Right renal cortex interstitium (tissue), 3 donors: ENCODE data around the gene MOV10L1. TPM values are rescaled to one million over a fixed set of nuclear protein-coding genes. Genes with fewer than 3 reads are reported as not detected.
A peak's percentile ranks its signal among the peaks of the same experiment; 100 is the strongest.
"Not testable (repeated sequence)": the region's sequence is repeated elsewhere in the genome, so short reads cannot be mapped to it uniquely, and the experiment has no call there.

Experiments
- DNase-seq, 3 donors: peaks; one replicate each; pipeline ENCODE4 v3.0.0-alpha.2; 2013; ENCODE audit warnings: low read depth in 3 of 3, low spot score in 2 of 3
- polyA plus RNA-seq, 3 donors: library from polyadenylated mRNA; unstranded; fragments of 120-200 nt; gene quantifications; one replicate each; pipeline ENCODE4 v1.2.1, GENCODE V29; 2013; ENCODE audit not compliant: insufficient read length in 3 of 3

Gene MOV10L1
- polyA plus RNA-seq, 3 donors = 0.49 to 1.0 (median 0.85) TPM

DNA sequence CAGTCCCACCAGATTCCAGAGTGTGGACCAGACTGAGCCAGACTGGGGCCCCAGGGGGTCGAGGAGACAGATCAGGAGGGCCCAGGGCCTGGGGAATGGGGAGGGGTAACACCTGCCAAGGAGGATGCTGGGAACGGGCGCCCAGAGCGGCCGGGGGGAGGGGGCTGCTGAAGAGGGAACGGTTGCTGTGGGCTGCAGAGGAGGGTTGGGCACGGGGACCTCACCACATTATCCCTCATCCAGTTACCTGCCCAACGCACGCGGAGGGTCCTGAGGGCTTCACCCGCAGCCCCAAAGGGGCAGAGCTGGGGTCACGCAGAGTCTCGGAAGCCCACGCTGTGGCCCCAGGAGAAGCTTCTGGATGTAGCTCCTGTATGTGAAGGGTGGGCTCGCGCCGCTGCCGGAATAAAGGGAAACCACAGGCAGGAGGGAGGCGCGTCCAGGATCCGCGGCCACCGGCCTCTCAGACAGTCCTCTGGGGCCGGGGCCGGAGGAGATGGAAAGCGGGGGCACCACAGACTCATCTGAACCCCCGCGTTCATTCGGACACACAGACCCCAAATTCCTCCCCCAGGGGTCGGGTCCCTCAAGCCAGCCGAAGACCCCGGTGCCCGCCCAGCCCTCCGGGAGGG lies 110.1 kb downstream of the MOV10L1 start:
- DNase-seq = no peak

DNA sequence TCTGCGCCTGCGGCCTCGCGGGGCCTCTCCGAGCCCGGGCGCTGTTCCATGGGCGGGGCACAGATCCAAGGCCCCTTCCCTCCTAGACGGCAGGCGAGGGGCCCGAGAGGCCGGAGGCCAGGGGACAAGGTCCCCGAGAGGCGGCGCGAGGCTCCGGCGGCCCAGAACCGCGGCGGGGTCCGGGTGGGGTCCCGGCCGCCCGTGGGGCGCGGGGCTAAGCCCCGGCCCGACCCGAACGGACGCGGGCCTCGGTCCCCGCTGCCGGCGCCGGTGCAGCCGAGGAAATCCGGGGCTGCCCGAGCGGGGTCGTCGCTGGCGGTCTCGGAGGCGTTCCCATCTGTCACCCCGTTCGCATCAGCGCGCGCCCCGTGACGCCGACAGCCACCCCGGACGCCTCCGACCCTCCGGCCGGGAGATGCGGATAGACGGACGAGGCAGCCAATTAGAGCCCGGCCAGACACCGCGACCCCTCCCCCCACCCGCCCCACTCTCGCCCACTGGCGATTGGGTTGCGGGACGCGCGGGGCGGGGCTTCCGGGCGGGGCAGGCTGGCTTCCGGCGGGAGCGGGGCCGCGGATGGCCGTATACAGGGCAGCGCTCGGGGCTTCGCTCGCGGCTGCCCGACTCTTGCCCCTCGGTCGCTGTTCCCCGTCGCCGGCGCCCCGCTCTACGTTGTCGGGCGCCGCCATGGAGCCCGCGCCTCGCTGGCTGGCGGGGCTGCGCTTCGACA lies 110.8 kb downstream of the MOV10L1 start, which contains the start of gene SELENOO:
SELENOO (plus strand) TSS at position 551 of the 730 bp plus-strand sequence; CDS start at position 577, 26 bp downstream.
- DNase-seq = peak in 2 of 3 donors; percentile 74 to 79

DNA sequence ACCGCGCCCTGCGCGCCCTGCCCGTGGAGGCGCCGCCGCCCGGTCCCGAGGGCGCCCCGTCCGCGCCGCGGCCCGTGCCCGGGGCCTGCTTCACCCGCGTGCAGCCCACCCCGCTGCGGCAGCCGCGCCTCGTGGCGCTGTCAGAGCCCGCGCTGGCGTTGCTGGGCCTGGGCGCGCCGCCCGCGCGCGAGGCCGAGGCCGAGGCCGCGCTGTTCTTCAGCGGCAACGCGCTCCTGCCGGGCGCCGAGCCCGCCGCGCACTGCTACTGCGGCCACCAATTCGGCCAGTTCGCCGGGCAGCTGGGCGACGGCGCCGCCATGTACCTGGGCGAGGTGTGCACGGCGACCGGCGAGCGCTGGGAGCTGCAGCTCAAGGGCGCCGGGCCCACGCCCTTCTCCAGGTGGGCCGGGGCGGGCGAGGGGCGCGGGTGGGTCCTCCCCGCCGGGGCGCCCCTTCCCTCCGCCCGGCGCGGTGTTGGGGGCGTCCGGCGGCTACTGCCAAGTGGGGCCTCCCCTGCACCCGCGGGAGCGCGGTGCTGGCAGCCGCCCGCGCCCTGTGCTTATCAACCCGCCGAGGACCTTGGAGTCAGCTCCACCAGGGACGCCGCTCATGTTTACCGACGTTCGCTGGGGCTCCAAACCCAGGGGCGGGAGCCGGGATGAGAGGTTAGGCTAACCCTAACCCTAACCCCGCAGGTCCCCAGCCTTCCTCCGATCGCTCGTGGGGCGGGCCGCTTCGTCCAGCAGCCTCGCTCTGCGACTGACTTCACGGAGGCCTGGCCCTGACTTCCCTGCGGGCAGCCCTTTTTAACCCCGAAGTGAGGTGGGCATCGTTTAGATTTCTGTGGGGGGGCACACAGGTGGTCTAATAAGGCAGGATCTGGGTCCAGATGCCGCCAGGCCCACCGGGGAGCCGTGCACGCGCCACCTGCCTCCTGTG lies 111.7 kb downstream of the MOV10L1 start:
- no peak for DNase-seq

DNA sequence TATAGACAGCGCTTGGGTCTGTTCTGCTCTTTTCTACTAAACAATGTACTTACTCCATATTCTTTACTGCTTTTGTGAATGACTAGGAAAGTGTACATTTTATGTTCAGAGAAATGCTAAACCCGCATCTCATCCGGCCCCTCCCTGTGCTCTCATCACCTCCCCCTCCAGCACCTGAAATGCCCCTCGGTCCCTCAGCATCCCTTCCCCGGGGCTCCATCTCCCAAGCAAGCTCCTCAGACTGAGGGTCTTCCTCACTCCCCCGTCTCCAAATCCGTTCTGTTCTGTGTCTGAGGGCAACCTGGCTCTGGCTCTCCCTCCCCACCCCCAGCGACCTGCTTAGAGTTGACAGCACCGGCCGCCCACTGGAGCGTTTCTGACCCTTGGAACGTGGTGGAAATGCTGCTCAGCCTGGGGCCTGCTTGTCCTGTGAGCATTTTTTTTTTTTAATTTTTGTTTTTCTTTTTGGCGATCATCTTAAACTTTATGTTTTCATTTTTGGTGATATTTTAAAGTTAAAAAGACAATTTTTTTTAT lies 112.4 kb downstream of the MOV10L1 start:
- no peak for DNase-seq

DNA sequence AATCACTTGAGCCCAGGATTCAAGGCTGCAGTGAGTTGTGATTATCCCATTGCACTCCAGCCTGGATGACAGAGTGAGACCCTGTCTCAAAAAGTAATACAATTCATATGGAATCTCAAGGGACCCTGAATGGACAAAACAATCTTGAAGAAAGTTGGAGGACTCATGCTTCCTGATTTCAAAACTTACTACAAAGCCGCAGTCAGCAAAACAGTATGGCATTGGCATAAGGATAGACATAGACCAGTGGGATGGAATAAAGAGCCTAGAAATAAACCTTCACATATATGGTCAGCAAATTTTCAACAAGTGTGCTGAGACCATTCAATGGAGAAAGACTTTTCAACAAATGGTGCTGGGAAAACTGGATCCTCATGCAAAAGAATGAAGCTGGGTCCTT lies 113.5 kb downstream of the MOV10L1 start:
- no peak for DNase-seq

DNA sequence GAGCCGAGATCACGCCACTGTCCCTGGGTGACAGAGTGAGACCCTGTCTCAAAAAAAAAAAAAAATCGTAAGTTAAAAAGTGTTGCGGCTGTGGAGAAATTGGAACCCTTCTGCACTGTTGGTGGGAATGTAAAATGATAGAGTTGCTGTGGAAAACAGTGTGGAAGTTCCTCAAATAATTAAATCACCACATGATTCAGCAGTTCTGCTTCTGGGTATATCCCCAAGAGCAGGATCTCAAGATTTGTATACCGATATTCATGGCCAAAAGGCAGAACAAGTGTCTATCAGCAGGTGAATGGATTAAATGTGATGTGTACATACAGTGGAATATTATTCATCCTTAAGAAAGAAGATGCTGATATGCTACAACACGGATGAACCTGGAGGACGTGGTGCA lies 114.8 kb downstream of the MOV10L1 start:
- DNase-seq = no peak

DNA sequence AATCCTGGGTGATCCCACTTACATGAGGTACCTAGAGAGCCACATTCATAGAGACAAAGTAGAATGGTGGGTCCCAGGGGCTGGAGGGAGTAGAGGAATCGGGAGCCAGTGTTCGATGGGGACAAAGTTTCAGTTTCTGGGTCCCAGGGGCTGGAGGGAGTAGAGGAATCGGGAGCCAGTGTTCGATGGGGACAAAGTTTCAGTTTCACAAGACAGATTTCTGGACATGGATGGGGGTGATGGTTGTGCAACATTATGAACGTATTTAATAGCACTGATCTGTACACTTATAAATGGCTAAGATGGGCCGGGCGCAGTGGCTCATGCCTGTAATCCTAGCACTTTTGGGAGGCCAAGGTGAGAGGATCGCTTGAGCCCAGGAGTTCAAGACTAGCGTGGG lies 115.2 kb downstream of the MOV10L1 start:
- DNase-seq = not testable (repeated sequence)

DNA sequence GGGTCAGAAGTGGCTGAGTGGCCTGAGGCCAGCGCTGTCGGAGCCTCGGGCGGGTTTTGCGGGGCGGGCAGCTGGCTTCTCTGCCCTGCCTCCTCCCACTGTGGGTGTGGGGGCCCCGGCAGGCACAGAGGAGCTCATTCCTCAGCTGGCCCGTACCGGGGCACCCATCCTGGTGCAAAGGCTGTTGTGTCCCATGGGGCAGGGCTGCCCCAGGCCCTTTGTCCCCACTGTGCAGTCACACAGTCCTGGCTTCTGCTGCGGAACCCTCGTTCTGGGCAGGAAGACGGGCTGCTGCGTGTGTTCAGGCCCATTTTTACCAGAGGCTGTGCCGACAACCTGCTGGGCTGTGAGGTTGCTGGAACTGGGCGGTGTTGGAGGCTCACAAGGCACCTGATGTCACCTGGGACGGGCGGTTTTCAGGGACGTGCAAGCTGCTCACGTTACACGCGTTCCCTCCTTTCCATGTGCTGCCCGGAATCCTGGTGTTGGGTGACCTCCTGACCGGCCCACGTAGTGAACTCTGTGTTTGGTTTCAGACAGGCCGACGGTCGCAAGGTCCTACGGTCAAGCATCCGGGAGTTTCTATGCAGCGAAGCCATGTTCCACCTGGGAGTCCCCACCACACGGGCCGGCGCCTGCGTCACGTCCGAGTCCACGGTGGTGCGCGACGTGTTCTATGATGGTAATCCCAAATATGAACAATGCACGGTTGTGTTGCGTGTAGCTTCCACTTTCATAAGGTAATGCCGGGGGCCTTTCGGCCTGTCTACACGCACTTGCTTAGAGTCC lies 116.2 kb downstream of the MOV10L1 start:
- no peak for DNase-seq

DNA sequence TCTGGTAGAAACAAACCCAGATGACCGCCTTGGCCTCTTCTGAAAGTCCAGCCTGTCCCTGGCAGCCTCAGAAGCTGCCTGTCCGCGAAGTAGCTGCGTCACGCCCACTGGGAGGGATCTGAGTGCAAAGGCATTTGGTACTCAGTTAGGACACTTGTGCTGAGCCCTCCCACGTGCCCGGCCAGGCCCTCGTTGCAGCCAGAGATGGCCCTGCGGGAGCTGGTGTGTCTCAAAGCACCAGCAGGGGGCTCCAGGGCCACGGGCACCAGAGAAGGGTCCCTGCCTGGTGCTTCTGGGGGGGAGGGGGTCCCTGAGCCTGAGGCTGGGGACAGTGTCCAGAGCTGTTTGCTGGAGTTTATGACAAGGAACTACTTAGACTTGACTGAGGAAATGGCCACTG lies 116.8 kb downstream of the MOV10L1 start:
- DNase-seq = no peak

DNA sequence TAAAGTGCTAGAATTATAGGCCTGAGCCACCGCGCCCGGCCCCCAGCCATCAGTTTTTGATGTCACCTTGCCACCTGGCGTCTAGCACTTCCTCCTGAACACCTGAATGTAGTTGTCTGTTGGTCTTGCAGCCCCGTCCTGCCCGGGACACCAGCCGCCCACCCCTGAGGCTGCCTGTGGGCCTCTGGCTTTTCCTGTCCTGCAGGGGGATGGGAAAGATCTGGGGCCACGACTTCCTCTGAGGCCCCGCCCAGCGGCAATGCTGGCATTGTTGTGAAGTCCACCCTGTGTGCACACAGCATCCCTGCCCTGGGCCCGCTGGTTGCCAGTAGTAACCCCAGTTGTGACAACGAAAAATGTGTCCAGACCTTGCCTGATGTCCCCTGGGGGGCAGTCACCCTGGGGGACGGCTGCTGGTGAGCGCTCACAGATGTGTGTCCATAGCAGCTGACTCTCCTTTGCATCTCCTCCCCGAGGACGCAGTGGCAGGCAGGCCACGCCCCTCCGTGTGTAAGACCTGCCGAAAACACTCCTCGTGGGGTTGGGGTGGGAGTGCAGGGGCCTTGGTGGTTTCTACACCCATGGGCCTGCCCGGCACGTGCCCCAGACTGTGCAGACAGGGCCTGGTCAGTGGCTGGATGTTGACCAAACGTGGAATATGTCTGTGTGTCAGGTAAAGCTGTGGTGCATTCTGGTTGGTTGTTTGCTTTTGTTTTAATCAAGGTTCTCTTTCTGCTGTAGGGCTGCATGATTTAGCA lies 117.8 kb downstream of the MOV10L1 start:
- DNase-seq = no peak

DNA sequence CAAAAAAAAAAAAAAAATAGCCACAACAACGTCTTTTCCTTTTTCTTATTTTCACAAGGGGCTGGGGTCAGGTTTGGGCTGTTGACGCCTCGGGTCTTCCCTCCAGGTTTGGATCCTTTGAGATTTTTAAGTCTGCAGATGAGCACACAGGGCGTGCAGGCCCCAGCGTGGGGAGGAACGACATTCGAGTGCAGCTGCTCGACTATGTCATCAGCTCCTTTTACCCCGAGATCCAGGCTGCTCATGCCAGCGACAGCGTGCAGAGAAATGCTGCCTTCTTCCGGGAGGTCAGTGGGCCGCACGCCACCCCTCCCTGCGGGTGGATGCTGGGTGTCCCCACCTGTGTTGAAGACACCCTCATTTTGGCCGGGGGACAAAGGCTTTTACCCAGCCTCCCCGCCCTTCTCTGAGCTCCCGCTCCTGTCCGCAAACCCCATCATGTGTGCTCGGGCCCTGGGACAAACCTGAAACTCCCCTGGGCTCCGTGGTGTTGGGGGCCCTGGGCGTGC lies 118.7 kb downstream of the MOV10L1 start:
- DNase-seq = no peak

DNA sequence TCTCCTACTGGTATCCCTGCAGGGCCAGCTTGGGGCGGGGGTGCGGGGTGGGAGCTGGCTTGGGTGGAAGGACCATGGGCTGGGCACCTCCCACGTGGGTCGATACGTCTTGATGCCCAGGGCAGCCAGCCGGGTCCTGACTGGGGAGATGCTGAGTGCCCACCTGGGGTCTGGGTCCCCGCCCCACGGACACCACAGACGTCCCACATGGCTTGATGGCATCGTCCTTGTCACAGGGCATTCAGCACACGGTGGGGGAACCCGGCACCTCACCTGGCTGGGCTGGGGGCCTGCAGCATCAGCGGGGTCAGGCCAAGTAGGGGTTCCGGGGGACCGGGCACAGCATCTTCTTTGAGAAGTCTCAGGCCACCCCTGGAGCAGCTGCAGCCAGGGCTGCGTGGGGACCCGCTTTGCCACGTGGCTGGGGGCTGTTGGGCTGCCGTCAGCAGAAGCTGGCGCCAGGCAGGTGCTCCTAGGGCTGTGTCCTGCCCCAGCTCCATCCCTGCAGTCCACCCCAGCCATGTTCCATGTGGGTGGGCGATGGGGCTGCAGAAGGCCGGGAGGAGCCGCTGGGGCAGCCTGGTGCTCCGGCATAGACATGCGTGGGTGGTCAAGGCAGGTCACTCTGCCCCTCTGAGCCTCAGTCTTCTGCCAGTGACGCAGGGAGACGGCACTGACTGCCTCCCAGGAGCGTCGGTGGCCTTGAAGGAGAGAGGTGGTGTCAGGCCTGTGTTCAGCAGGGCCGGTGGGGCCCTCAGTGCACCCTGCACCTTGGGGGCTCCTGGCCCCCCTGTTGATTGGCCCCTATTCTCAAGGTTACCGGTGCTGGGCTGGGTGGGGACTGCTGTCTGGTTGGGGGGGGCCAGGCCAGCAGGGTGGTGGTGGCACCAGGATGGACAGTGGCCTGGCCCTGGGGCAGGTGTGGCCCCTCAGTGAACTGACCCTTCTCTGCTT lies 119.4 kb downstream of the MOV10L1 start:
- no peak for DNase-seq

DNA sequence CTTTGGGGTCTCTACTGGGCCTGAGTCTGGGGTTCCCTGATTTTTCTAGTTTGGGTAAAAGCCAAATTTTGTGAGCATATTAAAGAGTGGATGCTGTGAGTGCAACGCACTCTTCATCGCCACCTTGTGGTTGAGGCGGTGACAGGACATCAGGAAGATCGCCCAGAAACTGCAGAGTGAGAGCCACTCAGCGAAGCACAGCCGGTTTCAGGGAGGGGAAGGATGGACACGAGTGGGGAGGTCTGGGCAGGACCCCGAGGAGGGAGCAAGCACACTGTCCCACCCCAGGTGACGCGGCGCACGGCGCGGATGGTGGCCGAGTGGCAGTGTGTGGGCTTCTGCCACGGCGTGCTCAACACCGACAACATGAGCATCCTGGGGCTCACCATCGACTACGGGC lies 120.1 kb downstream of the MOV10L1 start:
- DNase-seq = peak in 1 of 3 donors; percentile 36

DNA sequence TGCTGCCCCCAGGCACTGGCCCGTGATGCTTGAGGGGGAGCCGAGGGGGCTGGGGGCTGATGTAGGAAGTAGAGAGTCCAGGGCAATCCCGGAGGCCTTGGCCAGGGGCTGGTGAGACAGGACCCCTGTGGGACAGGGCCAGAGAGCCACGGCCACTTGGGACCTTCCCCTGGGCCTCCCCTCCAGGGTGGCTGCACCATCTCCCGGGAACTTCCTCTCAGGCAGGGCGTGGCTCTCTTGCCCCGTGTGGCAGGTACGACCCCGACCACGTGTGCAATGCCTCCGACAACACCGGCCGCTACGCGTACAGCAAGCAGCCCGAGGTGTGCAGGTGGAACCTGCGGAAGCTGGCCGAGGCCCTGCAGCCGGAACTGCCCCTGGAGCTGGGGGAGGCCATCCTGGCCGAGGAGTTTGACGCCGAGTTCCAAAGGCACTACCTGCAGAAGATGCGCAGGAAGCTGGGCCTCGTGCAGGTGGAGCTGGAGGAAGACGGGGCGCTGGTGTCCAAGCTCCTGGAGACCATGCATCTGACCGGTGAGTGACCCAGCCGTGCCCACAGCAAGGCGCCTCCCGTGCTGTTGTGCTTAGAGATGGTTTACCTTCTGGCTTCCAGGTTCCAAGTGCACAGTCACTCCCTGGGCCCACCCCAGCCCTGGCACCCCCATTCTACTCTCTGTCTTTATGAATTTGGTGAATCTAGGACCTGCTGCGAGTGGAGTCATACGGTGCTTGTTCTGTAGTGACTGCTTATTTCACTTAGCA lies 120.8 kb downstream of the MOV10L1 start:
- no peak for DNase-seq

DNA sequence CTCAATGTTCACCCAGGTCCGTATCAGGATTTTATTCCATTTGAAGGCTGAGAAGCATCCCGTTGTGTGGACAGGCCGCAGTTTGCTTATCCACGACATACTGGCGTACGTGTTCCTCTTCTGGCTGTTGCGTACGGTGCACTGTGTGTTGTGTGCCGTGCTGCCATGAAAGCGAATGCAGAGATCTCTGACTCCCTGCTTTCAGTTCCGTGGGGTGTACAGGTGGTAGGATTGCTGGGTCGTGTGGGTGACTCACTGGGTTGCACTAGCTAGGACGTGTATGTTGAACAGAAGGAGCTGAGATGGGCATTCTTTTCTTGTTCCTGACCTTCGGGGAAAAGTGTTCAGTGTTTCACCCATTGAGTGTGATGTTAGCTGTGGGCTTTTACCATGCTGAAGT lies 121.3 kb downstream of the MOV10L1 start:
- no peak for DNase-seq
